SIG-M5 treated with dmso at 0.1 percent for 504 hours (cell line): ENCODE measurements around the gene PSMG2.
"Not testable (repeated sequence)": the region's sequence is repeated elsewhere in the genome, so short reads cannot be mapped to it uniquely, and the experiment has no call there.

Experiments
- DNase-seq: peaks from one replicate; lab custom pipeline; 2025; ENCODE audit not compliant: unreplicated experiment; lab: John Stamatoyannopoulos, UW

The PSMG2 gene

GRCh38 chr18:12758566-12758965 is 55.7 kb downstream of the PSMG2 start:
- not testable (repeated sequence) for DNase-seq

- DNase-seq: no peak
These were observed 62.3 kb downstream of the PSMG2 start for GRCh38 chr18:12765126-12765525.

DNA sequence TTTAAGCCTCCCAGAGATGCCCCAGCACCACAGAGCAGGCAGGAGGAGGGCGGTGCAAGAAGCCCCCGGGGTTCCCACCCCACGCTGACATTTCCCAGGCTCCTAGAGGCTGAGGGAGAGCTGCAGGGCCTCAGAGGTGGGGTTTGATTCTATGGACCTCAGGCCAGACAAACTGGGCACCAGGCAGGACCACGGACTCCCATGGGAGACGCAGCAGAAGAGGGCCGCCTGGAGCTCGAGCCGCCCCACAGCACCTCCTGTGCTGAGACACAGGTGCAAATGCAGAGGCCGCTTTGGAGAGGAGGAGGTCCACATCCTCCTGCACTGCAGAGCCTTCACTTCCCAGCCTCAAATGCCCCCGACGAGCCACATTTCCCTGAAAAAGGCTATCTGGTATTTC is 62.7 kb downstream of the PSMG2 start:
- no peak for DNase-seq

GRCh38 chr18:12766986-12767433 is 64.2 kb downstream of the PSMG2 start:
- DNase-seq: no peak

- DNase-seq: no peak
These were observed 64.8 kb downstream of the PSMG2 start for GRCh38 chr18:12767580-12768155.

- no peak for DNase-seq
These were observed 65.8 kb downstream of the PSMG2 start for GRCh38 chr18:12768625-12769024.

GRCh38 chr18:12769136-12769535 is 66.3 kb downstream of the PSMG2 start:
- DNase-seq: no peak

DNA sequence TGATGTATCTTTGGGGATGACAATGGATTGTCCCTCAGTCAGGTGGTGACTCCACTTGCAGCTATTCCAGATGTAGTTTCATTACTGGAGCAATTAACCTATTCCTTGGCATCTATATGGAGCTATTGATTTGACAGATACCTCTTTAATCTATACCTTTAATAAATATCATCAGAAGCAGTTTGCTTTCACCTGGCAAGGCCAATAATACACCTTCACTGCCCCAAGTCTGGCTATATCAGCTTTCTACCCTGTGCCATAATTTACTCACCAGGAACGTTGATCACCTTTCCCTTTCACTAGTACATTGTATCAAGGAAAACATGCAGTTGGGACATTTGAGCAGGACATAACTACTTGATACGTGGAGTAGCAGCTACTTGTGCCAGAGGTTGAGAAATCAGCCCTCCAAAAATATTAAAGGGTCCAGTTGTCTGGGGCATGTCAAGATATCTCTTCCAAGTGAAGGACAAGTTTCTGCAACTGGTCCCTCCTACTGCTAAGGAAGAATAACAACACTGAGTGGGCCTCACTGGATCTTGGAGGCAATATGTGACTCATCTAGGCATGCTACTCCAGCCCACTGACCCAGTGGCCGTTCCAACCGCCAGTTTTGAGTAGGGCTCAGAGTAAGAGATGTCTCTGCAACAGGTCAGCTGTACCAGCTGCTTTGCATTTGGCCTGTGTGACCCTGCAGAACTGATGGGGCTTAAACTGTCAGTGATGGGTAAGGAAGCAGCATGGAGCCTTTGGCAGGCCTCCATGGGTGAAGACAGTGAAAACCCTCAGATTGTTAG is 67.0 kb downstream of the PSMG2 start:
- DNase-seq: no peak

DNA sequence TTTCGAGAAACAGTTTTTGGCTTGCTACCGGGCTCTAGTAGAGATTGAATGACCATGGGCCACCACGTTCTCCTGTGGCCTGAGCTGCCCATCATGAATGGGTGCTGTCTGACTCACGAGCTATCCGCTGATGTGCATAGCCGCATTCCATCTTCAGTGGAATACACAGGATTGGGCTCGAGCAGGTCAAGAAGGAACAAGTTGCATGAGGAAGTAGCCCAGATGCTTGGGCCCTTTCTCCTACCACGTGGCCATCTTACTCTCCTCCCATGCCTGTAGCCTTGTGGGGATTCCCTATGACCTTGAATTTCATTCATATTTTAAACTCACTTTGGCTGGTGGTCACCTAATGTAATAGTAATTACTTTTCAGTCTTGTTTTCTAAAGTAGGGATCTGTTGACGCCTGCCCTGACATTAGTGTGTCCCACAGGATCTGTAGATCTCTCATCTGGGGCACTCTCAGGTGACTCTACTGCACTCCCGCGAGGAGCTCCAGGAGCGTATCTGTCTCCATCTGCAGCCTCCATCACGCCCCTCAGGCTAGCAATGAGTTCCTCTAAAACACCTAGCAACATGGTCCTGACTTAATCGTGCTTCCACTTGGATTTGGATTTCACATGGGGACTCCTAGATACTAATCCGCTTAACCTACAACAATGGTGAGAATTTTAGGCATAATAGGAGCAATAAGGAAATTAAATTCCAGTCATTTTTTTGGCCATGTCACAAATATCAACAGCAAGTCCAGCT is 67.8 kb downstream of the PSMG2 start:
- no peak for DNase-seq

- DNase-seq: no peak
These were observed 69.3 kb downstream of the PSMG2 start for GRCh38 chr18:12772111-12772510.

- no peak for DNase-seq
These were observed 70.5 kb downstream of the PSMG2 start for GRCh38 chr18:12773369-12773768.

- no peak for DNase-seq
These were observed 72.1 kb downstream of the PSMG2 start for GRCh38 chr18:12774982-12775381.
